IPS DF 4.7 (cell line): ENCODE measurements around the gene FBXO48.

ENCODE experiments used
- DNase-seq: peaks from one replicate; pipeline ENCODE4 v3.0.0-alpha.2; 2013; ENCODE audit warnings: low spot score; ENCODE audit errors: extremely low read depth

Gene FBXO48

GRCh38 chr2:68438455-68439303, 28.4 kb downstream of the FBXO48 start:
- DNase-seq = no peak

- DNase-seq = no peak
Measured at GRCh38 chr2:68436270-68436669, 30.8 kb downstream of the FBXO48 start.

GRCh38 chr2:68435615-68436014, 31.5 kb downstream of the FBXO48 start:
- no peak for DNase-seq

GRCh38 chr2:68434981-68435380, 32.1 kb downstream of the FBXO48 start:
- no peak for DNase-seq

- no peak for DNase-seq
Measured at GRCh38 chr2:68432696-68433658, 34.1 kb downstream of the FBXO48 start.

- no peak for DNase-seq
Measured at GRCh38 chr2:68431316-68431972, 35.6 kb downstream of the FBXO48 start.

- no peak for DNase-seq
Measured at GRCh38 chr2:68429311-68429826, 37.7 kb downstream of the FBXO48 start.

GRCh38 chr2:68428746-68429145, 38.3 kb downstream of the FBXO48 start:
- no peak for DNase-seq

- no peak for DNase-seq
Measured at GRCh38 chr2:68428126-68428525, 39.0 kb downstream of the FBXO48 start.

GRCh38 chr2:68426848-68427579, 40.1 kb downstream of the FBXO48 start:
- no peak for DNase-seq

- no peak for DNase-seq
Measured at GRCh38 chr2:68426446-68426845, 40.6 kb downstream of the FBXO48 start.

GRCh38 chr2:68425503-68425902, 41.6 kb downstream of the FBXO48 start:
- no peak for DNase-seq

- DNase-seq = no peak
Measured at GRCh38 chr2:68423966-68424650, 43.0 kb downstream of the FBXO48 start.

GRCh38 chr2:68420254-68420910, 46.7 kb downstream of the FBXO48 start:
- DNase-seq = no peak

- no peak for DNase-seq
Measured at GRCh38 chr2:68418855-68419254, 48.2 kb downstream of the FBXO48 start.

- DNase-seq = no peak
Measured at GRCh38 chr2:68418419-68418818, 48.7 kb downstream of the FBXO48 start.

- DNase-seq = no peak
Measured at GRCh38 chr2:68417926-68418325, 49.2 kb downstream of the FBXO48 start.

- DNase-seq = no peak
Measured at GRCh38 chr2:68416081-68416675, 50.9 kb downstream of the FBXO48 start.

GRCh38 chr2:68415521-68415920, 51.6 kb downstream of the FBXO48 start:
- DNase-seq = no peak
